Lung (tissue), 12 donors: Measurements from ENCODE around the gene PRKCQ. TPM values are rescaled to one million over a fixed set of nuclear protein-coding genes. Genes with fewer than 3 reads are reported as not detected.

Experiments used
- ATAC-seq: fragments of 200-7000 bp; cut with Tn5 transposase; one replicate; pipeline ENCODE4 v1.9.1; 2020; ENCODE audit warnings: moderate number of reproducible peaks; ENCODE audit not compliant: insufficient read depth, low FRiP score
- DNase-seq, 3 donors: peaks; one replicate each; pipeline ENCODE4 v3.0.0-alpha.2; 2013 to 2017
- H3K27ac ChIP-seq, 2 donors: one replicate each; pipeline ENCODE4 v1.5.1; 2013; ENCODE audit warnings: mild to moderate bottlenecking in 2 of 2, moderate library complexity in 2 of 2, control low read depth in 1 of 2, inconsistent platforms in 1 of 2, low read depth in 1 of 2, low read length in 1 of 2
- H3K27me3 ChIP-seq, 3 donors: one replicate each; pipeline ENCODE4 v1.5.1; 2013; ENCODE audit warnings: low read length in 2 of 3; ENCODE audit not compliant: control insufficient read depth in 3 of 3, insufficient read depth in 3 of 3
- H3K36me3 ChIP-seq, 4 donors: one replicate each; pipeline ENCODE4 v1.5.1; 2013; ENCODE audit warnings: low read length in 4 of 4, mild to moderate bottlenecking in 1 of 4, moderate library complexity in 1 of 4; ENCODE audit not compliant: control insufficient read depth in 4 of 4, insufficient read depth in 4 of 4
- H3K4me1 ChIP-seq, 5 donors: one replicate each; pipeline ENCODE4 v1.5.1; 2013; ENCODE audit warnings: low read length in 5 of 5, mild to moderate bottlenecking in 2 of 5, moderate library complexity in 1 of 5; ENCODE audit not compliant: control insufficient read depth in 5 of 5, insufficient read depth in 5 of 5
- H3K4me3 ChIP-seq: one replicate; pipeline ENCODE4 v1.5.1; 2013; ENCODE audit warnings: mild to moderate bottlenecking, control low read depth, moderate library complexity
- H3K9ac ChIP-seq, 2 donors: one replicate each; pipeline ENCODE4 v1.5.1; 2013; ENCODE audit warnings: low read length in 2 of 2, control low read depth in 1 of 2; ENCODE audit not compliant: insufficient read depth in 1 of 2
- H3K9me3 ChIP-seq, 4 donors: one replicate each; pipeline ENCODE4 v1.5.1; 2013; ENCODE audit warnings: low read length in 3 of 4, mild to moderate bottlenecking in 1 of 4, moderate library complexity in 1 of 4; ENCODE audit not compliant: control insufficient read depth in 4 of 4, insufficient read depth in 3 of 4
- WGBS, 2 donors: extraction: QIAGEN DNeasy Blood & Tissue Kit; methylation state at CpG; one replicate each; pipeline ENCODE4 v1.1.7; 2013; 5-methylcytosine and 5-hydroxymethylcytosine counted together
- polyA plus RNA-seq, 2 donors: library from polyadenylated mRNA; stranded (reverse); fragments of 200-250 nt; gene quantifications; one replicate each; pipeline ENCODE4 v1.2.1, GENCODE V29; 2013
- total RNA-seq, 2 donors: library from RNA; depleted of rRNA in 1 of 2; stranded (reverse); fragments of >200 nt in 1 of 2; gene quantifications; one replicate each; pipeline ENCODE4 v1.2.1, GENCODE V29; 2014 to 2021
- TF ChIP-seq, protein P1 (sequence below): IDR thresholded peaks from 2 replicates; pipeline ENCODE4 v1.5.1; 2012; ENCODE audit warnings: mild to moderate bottlenecking; ENCODE audit errors: control extremely low read depth, extremely low read depth
- donor health status: control.
- donor health status: control.
- donor health status: Bipolar disorder and iron deficiency.
- donor health status: healthy.
- donor health status: DM: yes; HTN: yes; CAD: no.

Gene PRKCQ
- total and polyA plus RNA-seq, 4 donors, result 2.8 to 9.1 (median 7.2) TPM

DNA sequence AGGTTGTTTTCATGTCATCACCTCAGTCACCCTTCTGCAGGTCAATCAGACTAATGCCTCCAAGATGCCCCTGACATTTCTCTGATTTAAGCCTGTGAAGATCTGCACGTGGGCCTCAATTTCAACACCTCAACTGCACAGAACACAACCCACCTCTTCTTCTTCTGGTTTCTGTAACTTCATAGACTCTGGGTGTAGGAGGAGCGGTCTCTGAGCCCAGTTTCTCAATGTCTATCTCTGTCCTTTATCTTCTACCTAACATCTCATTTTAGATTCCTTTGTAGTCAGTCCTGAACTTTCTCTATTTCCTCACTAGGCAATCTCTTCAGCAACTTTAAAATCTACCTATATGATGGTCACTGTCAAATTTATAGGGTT is 85.6 kb downstream of the PRKCQ start:
- no peaks in the 10 kb centered on the region for H3K27me3 ChIP-seq
- H3K27ac ChIP-seq, result no peak overlapping the region
- peaks cover 0 to 1% (median 0%) of the 10 kb centered on the region in 4 donors for H3K36me3 ChIP-seq
- H3K4me3 ChIP-seq, result no peak overlapping the region
- DNase-seq (no peak), ATAC-seq (no peak)
- no peak overlapping the region for H3K9ac ChIP-seq
- TF ChIP-seq, protein P1, sequence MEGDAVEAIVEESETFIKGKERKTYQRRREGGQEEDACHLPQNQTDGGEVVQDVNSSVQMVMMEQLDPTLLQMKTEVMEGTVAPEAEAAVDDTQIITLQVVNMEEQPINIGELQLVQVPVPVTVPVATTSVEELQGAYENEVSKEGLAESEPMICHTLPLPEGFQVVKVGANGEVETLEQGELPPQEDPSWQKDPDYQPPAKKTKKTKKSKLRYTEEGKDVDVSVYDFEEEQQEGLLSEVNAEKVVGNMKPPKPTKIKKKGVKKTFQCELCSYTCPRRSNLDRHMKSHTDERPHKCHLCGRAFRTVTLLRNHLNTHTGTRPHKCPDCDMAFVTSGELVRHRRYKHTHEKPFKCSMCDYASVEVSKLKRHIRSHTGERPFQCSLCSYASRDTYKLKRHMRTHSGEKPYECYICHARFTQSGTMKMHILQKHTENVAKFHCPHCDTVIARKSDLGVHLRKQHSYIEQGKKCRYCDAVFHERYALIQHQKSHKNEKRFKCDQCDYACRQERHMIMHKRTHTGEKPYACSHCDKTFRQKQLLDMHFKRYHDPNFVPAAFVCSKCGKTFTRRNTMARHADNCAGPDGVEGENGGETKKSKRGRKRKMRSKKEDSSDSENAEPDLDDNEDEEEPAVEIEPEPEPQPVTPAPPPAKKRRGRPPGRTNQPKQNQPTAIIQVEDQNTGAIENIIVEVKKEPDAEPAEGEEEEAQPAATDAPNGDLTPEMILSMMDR, result no peak
- no peaks in the 10 kb centered on the region for H3K4me1 ChIP-seq
- H3K9me3 ChIP-seq, result peaks cover 0 to 1% (median 0%) of the 10 kb centered on the region in 4 donors
- 63 to 77% methylated on average over 2 of the region's 2 CpGs for WGBS, 2 donors

DNA sequence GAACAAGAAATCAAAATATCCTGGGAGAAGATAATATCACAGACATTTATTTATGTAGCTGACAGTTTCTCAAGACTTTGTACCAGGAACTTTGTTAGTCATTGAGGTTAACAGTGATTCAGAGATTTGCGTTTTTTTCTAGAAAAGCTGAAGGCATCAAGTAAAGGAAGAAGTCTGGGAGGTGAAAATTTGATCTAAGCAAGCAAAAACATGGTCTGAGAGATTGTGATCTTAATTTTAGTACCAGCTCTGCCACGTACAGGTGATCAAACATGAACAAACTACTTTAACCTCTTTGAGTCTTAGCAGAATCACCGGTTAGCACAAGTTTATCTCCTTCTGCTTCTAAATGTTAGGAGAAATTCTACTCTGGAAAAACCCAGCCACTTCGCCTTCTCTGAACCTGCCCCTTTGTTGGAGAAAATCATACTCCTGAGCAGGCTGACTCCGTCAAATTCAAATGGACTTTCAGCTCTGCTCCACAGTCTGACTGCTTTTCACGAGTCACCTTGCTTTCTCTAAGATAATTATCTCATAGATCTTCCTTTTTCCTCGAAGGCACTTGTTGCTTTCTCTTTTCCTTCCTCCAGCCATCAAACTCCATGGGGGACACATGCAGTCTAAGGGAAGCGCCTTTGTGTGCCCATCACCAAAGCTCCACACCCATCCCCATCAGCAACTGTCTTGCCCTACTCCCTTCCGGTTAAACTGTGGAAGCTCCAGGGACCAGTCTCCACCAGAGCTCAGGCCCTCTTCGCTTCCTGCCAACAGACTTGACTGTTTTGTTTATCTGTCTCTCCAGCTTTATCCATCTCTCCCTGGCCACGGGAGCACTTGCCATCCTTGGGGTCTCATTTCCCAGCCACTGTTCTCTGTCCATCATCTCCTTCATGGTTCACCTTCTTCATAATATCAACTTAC is 86.3 kb downstream of the PRKCQ start:
- H3K9me3 ChIP-seq, result peaks cover 0 to 1% (median 0%) of the 10 kb centered on the region in 4 donors
- TF ChIP-seq, protein P1, result no peak
- no peaks in the 10 kb centered on the region for H3K27me3 ChIP-seq
- no peak overlapping the region for H3K4me3 ChIP-seq
- H3K4me1 ChIP-seq, result no peaks in the 10 kb centered on the region
- DNase-seq (no peak), ATAC-seq (no peak)
- no peak overlapping the region for H3K27ac ChIP-seq
- no peak overlapping the region for H3K9ac ChIP-seq
- WGBS, 2 donors, result 72 to 74% methylated on average over 11 of the region's 11 CpGs
- peaks cover 0 to 1% (median 0%) of the 10 kb centered on the region in 4 donors for H3K36me3 ChIP-seq

DNA sequence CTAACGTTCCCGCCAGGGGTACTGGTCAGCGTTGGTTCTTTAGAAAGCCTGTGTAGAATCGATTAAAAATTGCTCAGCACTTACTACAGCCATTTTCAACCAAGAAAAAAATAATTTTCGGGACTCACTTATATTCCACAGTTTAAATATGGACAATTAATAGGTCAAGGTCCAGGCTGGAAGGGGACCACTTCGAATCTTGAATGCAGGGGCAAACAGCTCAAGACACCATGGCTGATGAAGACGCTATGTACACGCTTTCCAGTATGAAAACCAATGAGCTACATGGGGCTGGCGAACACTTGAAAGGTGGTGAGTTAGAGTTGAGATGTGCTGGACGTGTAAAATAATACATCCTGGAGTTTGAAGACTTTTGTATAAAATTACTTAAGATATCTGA is 87.2 kb downstream of the PRKCQ start:
- Histone ChIP-seq H3K36me3 (peaks cover 0 to 1% (median 0%) of the 10 kb centered on the region in 4 donors), H3K4me3 (no peak overlapping the region), H3K9me3 (no peaks in the 10 kb centered on the region), H3K27me3 (no peaks in the 10 kb centered on the region), H3K4me1 (no peaks in the 10 kb centered on the region), H3K9ac (no peak overlapping the region), H3K27ac (no peak overlapping the region)
- TF ChIP-seq, protein P1, result no peak
- no peak for ATAC-seq
- WGBS, 2 donors, result 93 to 97% methylated on average over 10 of the region's 10 CpGs
- DNase-seq, result no peak
